Measurements from ENCODE around the gene URB2.

DNA sequence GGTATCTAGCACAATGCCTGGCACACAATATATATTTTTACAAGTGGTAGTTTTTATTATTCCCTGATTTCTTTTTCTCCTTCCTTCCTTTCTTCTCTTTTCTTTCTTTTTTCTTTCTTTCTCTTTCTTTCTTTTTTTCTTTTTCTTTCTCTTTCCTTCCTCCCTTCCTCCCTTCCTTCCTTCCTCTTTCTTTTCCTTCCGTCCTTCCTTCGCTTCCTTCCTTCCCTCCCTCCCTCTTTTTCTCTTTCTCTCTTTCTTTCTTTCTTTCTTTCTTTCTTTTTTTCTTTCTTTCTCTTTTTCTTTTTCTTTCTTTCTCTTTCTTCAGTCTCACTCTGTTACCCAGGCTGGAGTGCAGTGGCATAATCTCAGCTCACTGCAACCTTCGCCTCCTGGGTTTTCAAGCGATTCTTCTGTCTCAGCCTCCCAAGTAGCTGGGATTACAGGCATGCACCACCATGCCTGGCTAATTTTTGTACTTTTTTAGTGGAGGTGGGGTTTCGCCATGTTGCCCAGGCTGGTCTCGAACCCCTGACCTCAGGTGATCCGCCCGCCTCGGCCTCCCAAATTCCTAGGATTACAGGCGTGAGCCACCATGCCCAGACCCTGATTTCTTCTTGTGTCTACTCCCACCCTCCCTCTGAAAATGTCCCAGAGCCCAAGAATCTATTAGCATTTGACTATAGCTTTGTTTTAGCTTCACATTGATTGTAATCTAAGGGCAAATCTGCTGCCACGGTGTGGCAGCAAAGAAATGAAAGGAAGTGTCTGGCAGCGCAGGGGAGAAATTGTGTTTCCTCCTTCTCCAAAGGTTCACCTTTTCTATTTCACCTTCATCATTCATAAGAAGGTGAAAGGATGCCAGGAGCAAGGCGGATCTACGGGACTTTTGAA, 47.6 kb upstream of the URB2 start:
- TF ChIP-seq, protein P1, sequence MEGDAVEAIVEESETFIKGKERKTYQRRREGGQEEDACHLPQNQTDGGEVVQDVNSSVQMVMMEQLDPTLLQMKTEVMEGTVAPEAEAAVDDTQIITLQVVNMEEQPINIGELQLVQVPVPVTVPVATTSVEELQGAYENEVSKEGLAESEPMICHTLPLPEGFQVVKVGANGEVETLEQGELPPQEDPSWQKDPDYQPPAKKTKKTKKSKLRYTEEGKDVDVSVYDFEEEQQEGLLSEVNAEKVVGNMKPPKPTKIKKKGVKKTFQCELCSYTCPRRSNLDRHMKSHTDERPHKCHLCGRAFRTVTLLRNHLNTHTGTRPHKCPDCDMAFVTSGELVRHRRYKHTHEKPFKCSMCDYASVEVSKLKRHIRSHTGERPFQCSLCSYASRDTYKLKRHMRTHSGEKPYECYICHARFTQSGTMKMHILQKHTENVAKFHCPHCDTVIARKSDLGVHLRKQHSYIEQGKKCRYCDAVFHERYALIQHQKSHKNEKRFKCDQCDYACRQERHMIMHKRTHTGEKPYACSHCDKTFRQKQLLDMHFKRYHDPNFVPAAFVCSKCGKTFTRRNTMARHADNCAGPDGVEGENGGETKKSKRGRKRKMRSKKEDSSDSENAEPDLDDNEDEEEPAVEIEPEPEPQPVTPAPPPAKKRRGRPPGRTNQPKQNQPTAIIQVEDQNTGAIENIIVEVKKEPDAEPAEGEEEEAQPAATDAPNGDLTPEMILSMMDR (IDR thresholded peaks at IDR 0.05), result no peak
- TF ChIP-seq EZH2 (IDR thresholded peaks at IDR 0.05; ENCODE audit: borderline replicate concordance, insufficient read depth, low read depth, low read length, poor library complexity, severe bottlenecking), result no peak
